ENCODE data around the gene RASGRP2.

RASGRP2 gene

DNA sequence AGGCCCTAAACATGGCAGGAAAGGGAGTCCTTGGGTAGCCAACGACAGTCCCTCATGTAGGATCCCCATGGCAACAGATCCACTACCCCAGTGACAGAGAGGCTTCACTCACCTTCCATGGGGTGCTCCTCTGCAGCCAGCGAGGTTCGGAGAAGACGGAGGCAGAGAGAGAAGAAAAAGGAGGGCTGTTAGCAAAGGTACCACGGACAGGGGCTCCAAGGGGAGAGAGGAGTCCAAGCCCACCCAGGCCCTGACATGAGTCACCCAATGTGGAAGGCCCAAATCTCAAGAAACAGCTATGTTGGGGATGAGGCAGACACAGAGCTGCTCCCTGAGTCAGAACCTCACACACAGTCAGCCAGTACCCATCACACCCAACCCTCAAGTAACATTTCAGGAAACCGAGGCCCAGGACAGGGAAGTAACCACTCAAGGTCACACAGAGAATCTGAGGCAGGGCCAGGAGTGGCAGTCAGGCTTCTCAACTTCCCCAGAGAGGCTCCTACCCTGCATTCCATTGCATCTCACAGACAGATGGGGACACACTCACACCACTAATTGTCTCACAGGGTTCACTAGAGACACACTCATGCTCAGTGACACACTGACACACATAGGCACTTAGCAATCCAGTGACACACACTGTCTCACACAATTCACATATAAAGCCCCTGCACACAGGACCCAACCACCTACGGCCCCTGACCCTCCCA is 46.1 kb downstream of the RASGRP2 start:
- TF ChIP-seq, protein P1, sequence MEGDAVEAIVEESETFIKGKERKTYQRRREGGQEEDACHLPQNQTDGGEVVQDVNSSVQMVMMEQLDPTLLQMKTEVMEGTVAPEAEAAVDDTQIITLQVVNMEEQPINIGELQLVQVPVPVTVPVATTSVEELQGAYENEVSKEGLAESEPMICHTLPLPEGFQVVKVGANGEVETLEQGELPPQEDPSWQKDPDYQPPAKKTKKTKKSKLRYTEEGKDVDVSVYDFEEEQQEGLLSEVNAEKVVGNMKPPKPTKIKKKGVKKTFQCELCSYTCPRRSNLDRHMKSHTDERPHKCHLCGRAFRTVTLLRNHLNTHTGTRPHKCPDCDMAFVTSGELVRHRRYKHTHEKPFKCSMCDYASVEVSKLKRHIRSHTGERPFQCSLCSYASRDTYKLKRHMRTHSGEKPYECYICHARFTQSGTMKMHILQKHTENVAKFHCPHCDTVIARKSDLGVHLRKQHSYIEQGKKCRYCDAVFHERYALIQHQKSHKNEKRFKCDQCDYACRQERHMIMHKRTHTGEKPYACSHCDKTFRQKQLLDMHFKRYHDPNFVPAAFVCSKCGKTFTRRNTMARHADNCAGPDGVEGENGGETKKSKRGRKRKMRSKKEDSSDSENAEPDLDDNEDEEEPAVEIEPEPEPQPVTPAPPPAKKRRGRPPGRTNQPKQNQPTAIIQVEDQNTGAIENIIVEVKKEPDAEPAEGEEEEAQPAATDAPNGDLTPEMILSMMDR (IDR thresholded peaks at IDR 0.05; ENCODE audit: extremely low read depth, insufficient read depth, missing control alignments), result no peak
- DNase-seq (ENCODE audit: low spot score), result no peak
- in situ Hi-C loops (cut with MboI; ENCODE audit: low pct_unique_long_range_greater_than_20kb, low sequenced_read_pairs, unreplicated experiment), result no loop called here

DNA sequence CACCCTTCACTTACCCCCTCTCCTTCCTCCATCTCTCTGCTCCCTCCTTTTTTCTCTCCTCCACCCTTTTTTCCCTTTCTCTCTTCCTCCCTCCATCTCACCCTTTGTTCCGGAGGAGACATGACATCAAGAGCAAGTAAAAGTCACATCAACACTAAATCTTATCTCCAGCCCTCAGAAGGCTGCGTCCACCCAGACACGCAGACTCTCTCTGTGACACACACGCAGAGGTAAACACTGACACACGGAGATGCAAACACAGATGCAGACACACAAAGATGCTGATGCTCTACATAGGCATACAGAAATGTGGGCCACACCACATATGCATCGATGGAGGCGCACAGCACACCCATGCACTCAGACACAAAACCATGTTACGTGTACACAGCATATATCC is 47.9 kb downstream of the RASGRP2 start:
- in situ Hi-C loops (cut with MboI; ENCODE audit: low pct_unique_long_range_greater_than_20kb, low sequenced_read_pairs, unreplicated experiment), result no loop called here
- DNase-seq (ENCODE audit: low spot score), result no peak
- TF ChIP-seq, protein P1 (IDR thresholded peaks at IDR 0.05; ENCODE audit: extremely low read depth, insufficient read depth, missing control alignments), result no peak

DNA sequence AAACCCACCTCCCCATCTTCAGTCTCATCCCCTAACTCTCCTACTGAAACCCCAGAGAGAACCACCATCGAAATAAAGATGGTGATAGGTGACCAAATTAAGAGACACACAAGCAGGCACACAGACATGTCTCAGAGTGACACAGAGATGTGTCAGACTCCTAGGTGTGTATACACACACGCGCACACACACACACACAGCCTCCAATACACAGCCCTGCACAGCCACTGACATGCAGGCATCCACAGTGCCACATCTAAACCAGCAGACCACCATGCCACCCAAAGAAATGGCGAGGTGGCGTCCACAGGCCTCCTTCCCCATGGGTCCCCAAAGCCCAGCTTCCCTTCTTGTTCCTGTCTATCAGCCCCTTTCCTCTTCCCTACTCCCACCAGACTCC is 48.4 kb downstream of the RASGRP2 start:
- TF ChIP-seq, protein P1 (IDR thresholded peaks at IDR 0.05; ENCODE audit: extremely low read depth, insufficient read depth, missing control alignments), result no peak
- DNase-seq (ENCODE audit: low spot score), result no peak
- in situ Hi-C loops (cut with MboI; ENCODE audit: low pct_unique_long_range_greater_than_20kb, low sequenced_read_pairs, unreplicated experiment), result no loop called here

DNA sequence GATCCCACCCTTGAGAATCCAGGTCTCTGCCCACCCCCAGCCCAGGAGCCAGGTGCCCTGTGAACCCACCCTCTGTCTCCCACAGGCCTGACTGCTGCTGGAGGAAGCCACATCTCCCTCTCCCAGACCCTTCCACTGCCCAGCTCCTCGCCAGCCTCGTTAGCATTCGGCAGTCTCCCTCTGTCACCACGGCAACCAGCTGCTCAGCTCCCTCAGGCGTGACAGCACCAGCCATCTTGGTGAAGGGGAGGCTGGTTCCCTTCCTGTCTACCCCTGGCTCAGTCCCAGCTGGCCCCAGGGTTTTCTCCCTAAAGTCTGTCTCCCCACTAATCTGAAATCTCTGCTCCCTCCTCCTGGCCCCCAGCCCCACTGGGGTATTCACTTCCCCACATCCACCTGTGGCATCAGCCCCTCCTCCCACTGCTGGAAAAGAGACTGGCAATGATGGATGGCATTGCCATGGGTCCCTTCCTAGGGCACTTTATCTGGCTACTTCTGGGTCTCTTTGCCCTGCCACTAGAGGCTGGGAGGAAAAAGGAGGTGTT is 49.0 kb downstream of the RASGRP2 start:
- in situ Hi-C loops (cut with MboI; ENCODE audit: low pct_unique_long_range_greater_than_20kb, low sequenced_read_pairs, unreplicated experiment), result no loop called here
- TF ChIP-seq, protein P1 (IDR thresholded peaks at IDR 0.05; ENCODE audit: extremely low read depth, insufficient read depth, missing control alignments), result no peak
- DNase-seq (ENCODE audit: low spot score), result peak; percentile 67

DNA sequence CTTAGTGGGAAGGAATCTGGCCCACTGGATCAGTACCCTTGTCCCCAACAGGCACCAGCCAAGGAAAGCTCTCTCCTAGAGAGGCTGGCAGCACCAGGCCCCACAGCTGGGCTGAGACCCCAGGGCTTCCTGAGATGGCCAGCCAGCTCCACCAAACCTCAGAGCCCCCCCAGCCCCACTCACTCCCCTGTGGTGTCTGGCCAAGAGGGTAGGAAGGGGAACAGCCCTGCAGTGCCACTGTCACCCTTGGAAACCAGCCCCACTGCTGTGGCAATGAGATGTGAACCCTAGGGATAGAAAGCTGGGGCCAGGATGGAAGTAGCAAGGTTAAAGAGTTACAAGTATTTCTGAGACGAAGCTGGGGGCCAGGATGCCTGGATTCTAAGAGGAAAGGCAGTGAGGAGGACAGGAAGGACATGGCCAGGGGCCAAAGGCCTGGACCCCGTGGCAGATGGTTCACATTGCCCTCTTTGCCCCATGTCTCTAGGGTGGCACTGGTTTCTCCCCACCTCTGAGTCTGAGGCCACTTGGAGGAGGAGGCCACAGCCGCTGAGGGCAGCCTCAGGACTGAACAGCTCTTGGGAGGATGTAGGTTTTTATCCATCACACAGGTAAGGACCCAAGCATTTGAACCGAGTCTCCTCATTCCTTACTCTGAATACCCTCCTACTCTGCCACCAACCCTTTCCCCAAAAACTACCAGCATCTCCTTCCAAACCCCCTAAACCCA is 49.8 kb downstream of the RASGRP2 start:
- TF ChIP-seq, protein P1 (IDR thresholded peaks at IDR 0.05; ENCODE audit: extremely low read depth, insufficient read depth, missing control alignments), result no peak
- DNase-seq (ENCODE audit: low spot score), result no peak
- in situ Hi-C loops (cut with MboI; ENCODE audit: low pct_unique_long_range_greater_than_20kb, low sequenced_read_pairs, unreplicated experiment), result no loop called here

DNA sequence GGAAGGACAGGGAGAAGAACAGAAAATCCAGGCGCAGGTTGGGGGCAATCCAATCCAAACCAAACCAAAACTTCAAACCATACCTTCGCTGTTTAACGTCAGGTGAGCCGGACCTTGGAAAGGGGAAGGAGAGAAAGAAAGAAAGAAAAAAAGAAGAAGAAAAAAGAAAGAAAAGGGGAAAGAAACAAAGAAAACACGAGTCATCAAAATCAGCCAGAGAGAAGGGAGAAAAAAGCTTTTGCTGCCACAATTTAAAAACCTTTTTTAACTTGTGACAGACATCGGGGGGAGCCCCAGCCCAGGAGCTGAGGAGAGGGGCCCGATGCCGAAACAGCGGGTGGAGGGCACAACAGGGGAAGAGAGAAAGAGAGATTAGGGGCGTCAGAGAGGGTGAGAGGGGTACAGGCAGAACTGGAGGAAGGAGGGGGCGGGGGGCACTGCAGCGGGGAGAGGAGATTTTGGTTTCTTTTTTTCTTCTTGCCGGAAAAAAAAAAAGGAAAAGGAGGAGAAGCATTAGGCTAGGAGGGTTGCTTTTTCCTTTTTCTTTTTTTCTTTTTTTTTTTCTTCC is 51.1 kb downstream of the RASGRP2 start:
- TF ChIP-seq, protein P1 (IDR thresholded peaks at IDR 0.05; ENCODE audit: extremely low read depth, insufficient read depth, missing control alignments), result no peak
- no peak for DNase-seq (ENCODE audit: low spot score)
- in situ Hi-C loops (cut with MboI; ENCODE audit: low pct_unique_long_range_greater_than_20kb, low sequenced_read_pairs, unreplicated experiment), result no loop called here

Measured in GM13977 (cell line).